ENCODE results near the gene PJA2. TPM values are rescaled to one million over a fixed set of nuclear protein-coding genes. Genes with fewer than 3 reads are reported as not detected.

PJA2 gene
- total and polyA plus RNA-seq, 2 donors (not counting 1 experiment from before 2014, with no cell fraction given): 82.7 to 107 TPM

DNA sequence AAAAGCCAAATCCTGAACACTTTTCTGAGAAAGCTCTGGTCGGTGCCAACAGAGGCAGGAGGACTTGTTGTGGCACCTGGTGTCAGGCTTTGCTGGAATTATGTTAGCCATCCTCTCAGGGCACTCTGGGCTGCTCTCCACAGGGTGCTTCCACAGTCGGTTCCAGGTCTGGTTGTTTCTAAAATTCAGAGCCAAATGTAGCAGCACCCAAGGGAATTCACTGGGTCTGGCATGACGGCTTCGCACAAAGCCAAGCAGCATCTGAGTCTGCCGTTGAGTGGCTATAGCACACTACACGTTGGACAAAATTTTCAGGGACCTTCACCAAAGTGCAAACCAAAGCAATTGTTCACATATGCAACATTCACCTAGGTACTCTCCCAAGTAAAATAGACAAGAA is 110.2 kb downstream of the PJA2 start:
- Histone ChIP-seq H3K4me1 (ENCODE audit: control insufficient read depth, extremely low read depth, insufficient read depth, low read length) (no peaks in the 10 kb centered on the region), H3K4me2 (ENCODE audit: extremely low read depth, insufficient read depth, low read length) (no peak overlapping the region), H3K9me3 (ENCODE audit: control insufficient read depth, insufficient read depth, low read depth, low read length) (no peaks in the 10 kb centered on the region), H3K79me2 (ENCODE audit: control insufficient read depth, insufficient read depth, low read length) (no peaks in the 10 kb centered on the region), H3K9ac (ENCODE audit: insufficient read depth, low read length) (no peak overlapping the region), H4K20me1 (ENCODE audit: control insufficient read depth, extremely low read depth, insufficient read depth, low read length) (no peaks in the 10 kb centered on the region), H3K36me3 (ENCODE audit: control insufficient read depth, insufficient read depth, low read length) (no peaks in the 10 kb centered on the region), H3K27ac (ENCODE audit: insufficient read depth, low read length) (no peak overlapping the region), H2AFZ (ENCODE audit: low read length) (no peak overlapping the region), H3K4me3 (replicated peaks in 1 of 4; ENCODE audit: control extremely low read depth in 1 of 4, insufficient read depth in 1 of 4, low read depth in 3 of 4, low read length in 4 of 4) (no peak overlapping the region), H3K27me3 (ENCODE audit: control insufficient read depth, insufficient read depth, low read length) (peaks cover 3% of the 10 kb centered on the region)
- no peak for DNase-seq (ENCODE audit: low read depth in 2 of 2)
- TF ChIP-seq CTCF (conservative IDR thresholded peaks at IDR 0.05 in 1 of 2, IDR thresholded peaks at IDR 0.05 in 1 of 2; ENCODE audit: low read depth in 1 of 2, low read length in 2 of 2): no peak
- no peak for TF ChIP-seq EZH2 (IDR thresholded peaks at IDR 0.05; ENCODE audit: low read length, missing control alignments)

- Histone ChIP-seq H3K36me3 (ENCODE audit: control insufficient read depth, insufficient read depth, low read length) (no peaks in the 10 kb centered on the region), H3K27ac (ENCODE audit: insufficient read depth, low read length) (no peak overlapping the region), H3K9me3 (ENCODE audit: control insufficient read depth, insufficient read depth, low read depth, low read length) (no peaks in the 10 kb centered on the region), H3K4me3 (replicated peaks in 1 of 4; ENCODE audit: control extremely low read depth in 1 of 4, insufficient read depth in 1 of 4, low read depth in 3 of 4, low read length in 4 of 4) (no peak overlapping the region), H3K4me1 (ENCODE audit: control insufficient read depth, extremely low read depth, insufficient read depth, low read length) (no peaks in the 10 kb centered on the region), H3K79me2 (ENCODE audit: control insufficient read depth, insufficient read depth, low read length) (no peaks in the 10 kb centered on the region), H3K27me3 (ENCODE audit: control insufficient read depth, insufficient read depth, low read length) (peaks cover 3% of the 10 kb centered on the region), H3K4me2 (ENCODE audit: extremely low read depth, insufficient read depth, low read length) (no peak overlapping the region), H3K9ac (ENCODE audit: insufficient read depth, low read length) (no peak overlapping the region), H2AFZ (ENCODE audit: low read length) (no peak overlapping the region), H4K20me1 (ENCODE audit: control insufficient read depth, extremely low read depth, insufficient read depth, low read length) (no peaks in the 10 kb centered on the region)
- no peak for DNase-seq (ENCODE audit: low read depth in 2 of 2)
- TF ChIP-seq EZH2 (IDR thresholded peaks at IDR 0.05; ENCODE audit: low read length, missing control alignments): no peak
- no peak for TF ChIP-seq CTCF (conservative IDR thresholded peaks at IDR 0.05 in 1 of 2, IDR thresholded peaks at IDR 0.05 in 1 of 2; ENCODE audit: low read depth in 1 of 2, low read length in 2 of 2)
Measured at GRCh38 chr5:109298794-109299193, 111.0 kb downstream of the PJA2 start.

DNA sequence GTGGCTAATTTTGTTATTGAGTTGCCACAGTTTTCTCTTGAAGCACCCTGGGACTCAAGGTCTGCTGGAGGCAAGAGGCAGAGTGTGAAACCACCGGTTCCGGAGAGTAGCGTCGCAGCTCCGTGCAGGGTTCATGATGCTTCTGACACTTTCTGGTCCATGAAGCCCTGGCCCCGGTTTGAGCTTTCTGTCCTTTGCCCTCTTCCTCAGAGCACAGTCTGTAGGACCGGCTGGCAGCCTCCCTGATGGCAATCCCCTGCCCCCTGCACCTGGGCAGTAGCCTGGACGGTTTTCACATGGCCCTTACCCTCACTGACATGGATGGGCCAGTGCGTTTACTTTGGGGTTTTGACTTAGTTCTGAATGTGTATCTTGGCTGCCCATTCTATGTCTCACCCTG is 111.9 kb downstream of the PJA2 start:
- no peaks in the 10 kb centered on the region for H3K4me1 ChIP-seq (ENCODE audit: control insufficient read depth, extremely low read depth, insufficient read depth, low read length)
- H4K20me1 ChIP-seq (ENCODE audit: control insufficient read depth, extremely low read depth, insufficient read depth, low read length): no peaks in the 10 kb centered on the region
- peaks cover 3% of the 10 kb centered on the region for H3K27me3 ChIP-seq (ENCODE audit: control insufficient read depth, insufficient read depth, low read length)
- DNase-seq (ENCODE audit: low read depth in 2 of 2): no peak
- H2AFZ ChIP-seq (ENCODE audit: low read length): no peak overlapping the region
- no peaks in the 10 kb centered on the region for H3K36me3 ChIP-seq (ENCODE audit: control insufficient read depth, insufficient read depth, low read length)
- H3K4me2 ChIP-seq (ENCODE audit: extremely low read depth, insufficient read depth, low read length): no peak overlapping the region
- H3K4me3 ChIP-seq (replicated peaks in 1 of 4; ENCODE audit: control extremely low read depth in 1 of 4, insufficient read depth in 1 of 4, low read depth in 3 of 4, low read length in 4 of 4): no peak overlapping the region
- no peak for TF ChIP-seq CTCF (conservative IDR thresholded peaks at IDR 0.05 in 1 of 2, IDR thresholded peaks at IDR 0.05 in 1 of 2; ENCODE audit: low read depth in 1 of 2, low read length in 2 of 2)
- TF ChIP-seq EZH2 (IDR thresholded peaks at IDR 0.05; ENCODE audit: low read length, missing control alignments): no peak
- H3K9ac ChIP-seq (ENCODE audit: insufficient read depth, low read length): no peak overlapping the region
- no peaks in the 10 kb centered on the region for H3K9me3 ChIP-seq (ENCODE audit: control insufficient read depth, insufficient read depth, low read depth, low read length)
- no peak overlapping the region for H3K27ac ChIP-seq (ENCODE audit: insufficient read depth, low read length)
- H3K79me2 ChIP-seq (ENCODE audit: control insufficient read depth, insufficient read depth, low read length): no peaks in the 10 kb centered on the region

All from fibroblast of lung (primary cell).